Retinal pigment epithelial cell (primary cell): ENCODE measurements around the gene GRID1.

Experiments
- DNase-seq: peaks from one replicate; pipeline ENCODE4 v3.0.0-alpha.2; 2010; ENCODE audit warnings: low read depth
- H3K4me3 ChIP-seq: 2 replicates; pipeline ENCODE4 v1.5.1; 2011; ENCODE audit warnings: mild to moderate bottlenecking, low read length, control low read depth, moderate library complexity
- CTCF ChIP-seq: conservative IDR thresholded peaks from 2 replicates; pipeline ENCODE4 v1.5.1; 2011; ENCODE audit warnings: low read depth, low read length, control low read depth, inconsistent platforms

GRID1 gene

GRCh38 chr10:85658518-85658917, 708.1 kb downstream of the GRID1 start:
- TF ChIP-seq CTCF, result no peak

GRCh38 chr10:85657476-85658113, 709.0 kb downstream of the GRID1 start:
- TF ChIP-seq CTCF, result no peak
- no peak overlapping the region for H3K4me3 ChIP-seq
- no peak for DNase-seq

More at GRCh38 chr10:85658518-85658917, 708.1 kb downstream of the GRID1 start:
- DNase-seq, result no peak
- no peak overlapping the region for H3K4me3 ChIP-seq

DNA sequence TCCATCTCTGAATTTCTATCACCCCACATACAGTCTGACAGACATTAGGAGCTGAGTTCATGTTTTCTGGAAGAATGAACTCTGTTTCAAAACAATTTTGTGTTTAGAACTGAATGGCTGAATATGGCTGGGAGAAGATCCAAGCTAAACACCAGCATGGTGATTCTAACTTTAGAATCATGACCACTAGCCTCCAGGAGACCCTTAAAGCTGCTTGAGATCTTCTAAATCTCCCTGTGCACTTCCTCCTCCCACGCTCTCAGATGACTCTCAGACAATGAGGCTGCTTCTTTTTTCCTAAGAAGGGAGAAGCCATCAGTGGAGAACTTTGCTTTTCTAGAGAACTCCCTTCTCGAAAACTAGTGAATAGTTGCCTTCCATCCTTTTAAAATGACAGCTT, 711.2 kb downstream of the GRID1 start:
- no peak for TF ChIP-seq CTCF
- no peak overlapping the region for H3K4me3 ChIP-seq
- no peak for DNase-seq

DNA sequence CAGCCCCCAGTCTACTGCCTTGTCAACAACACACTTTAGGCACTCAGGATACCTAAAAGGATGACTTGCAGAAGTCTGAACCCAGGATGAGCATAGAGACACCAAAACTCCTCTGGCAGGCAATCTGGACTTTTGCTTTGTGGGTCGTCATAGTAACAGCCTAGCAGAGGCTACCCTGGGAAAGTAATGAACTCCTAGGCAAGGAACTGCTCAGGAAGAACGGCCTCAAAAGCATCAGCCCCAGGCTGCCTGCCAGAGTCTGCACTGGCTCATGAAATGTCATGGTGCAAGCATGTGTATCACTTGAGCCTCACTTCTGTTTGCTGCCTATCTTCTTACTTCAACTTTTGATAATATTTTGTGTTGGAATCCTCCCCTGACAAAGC, 715.1 kb downstream of the GRID1 start:
- no peak for DNase-seq
- TF ChIP-seq CTCF, result no peak
- H3K4me3 ChIP-seq, result no peak overlapping the region

- H3K4me3 ChIP-seq, result no peak overlapping the region
- TF ChIP-seq CTCF, result no peak
- no peak for DNase-seq
Measured at GRCh38 chr10:85650791-85651496, 715.7 kb downstream of the GRID1 start.

DNA sequence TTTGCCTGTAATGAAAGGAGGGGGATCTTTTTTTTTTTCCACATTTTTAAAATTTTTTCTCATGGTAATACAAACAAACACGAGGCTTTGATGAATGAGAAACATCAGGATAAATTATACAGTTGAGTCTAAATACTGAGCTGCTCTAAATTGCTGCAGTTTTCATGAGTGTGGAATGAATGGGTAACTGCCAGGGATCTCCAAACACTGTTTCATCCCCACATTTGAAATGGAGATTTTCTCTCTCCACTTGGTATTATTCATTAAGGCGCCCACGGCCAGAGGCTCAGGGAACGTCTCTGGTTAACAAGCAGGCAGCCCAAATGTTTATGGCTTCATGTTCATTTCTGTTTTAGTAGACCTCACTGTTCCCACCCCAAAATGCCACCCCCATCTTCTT, 717.1 kb downstream of the GRID1 start:
- DNase-seq, result no peak
- TF ChIP-seq CTCF, result no peak
- H3K4me3 ChIP-seq, result no peak overlapping the region

DNA sequence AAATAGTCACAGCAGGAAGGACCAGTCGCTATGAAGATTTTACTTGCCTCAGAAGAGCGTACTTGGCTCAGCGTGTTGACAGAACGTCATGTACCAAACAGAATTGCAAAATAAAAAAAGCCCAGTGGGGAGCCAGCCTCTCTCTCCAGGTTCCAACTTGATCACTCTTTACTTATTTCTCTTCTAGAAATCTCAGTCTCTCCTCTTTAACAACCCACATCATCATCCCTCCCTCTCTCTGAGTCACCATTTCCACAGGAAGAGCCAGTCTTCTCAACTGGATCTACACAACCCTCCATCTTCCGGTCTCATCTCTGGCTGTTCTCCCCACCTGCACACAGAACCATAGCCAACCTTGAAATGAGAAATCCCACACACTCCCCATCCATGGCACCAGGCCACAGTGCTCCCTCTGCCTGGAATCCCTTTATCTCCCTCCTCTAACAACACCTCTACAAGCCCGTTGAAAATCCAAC, 718.3 kb downstream of the GRID1 start:
- no peak overlapping the region for H3K4me3 ChIP-seq
- DNase-seq, result no peak
- TF ChIP-seq CTCF, result no peak
